ENCODE results near the gene DXO. TPM values are rescaled to one million over a fixed set of nuclear protein-coding genes. Genes with fewer than 3 reads are reported as not detected.

Gene DXO
- total and polyA plus RNA-seq, 8 donors: 8.2 to 39.7 (median 11.5) TPM

GRCh38 chr6:31949926-31950548 is 21.9 kb downstream of the DXO start:
- WGBS, 2 donors: 77% methylated on average over 7 of the region's 7 CpGs
- FAIRE-seq: no peak
- no peaks in the 10 kb centered on the region for H3K27me3 ChIP-seq
- no peak overlapping the region for H3K4me3 ChIP-seq
- no peak for DNase-seq
- intact Hi-C loops (cut with DNase I): loop anchor here in 2 of 3 donors (10.0 kb wide), 1 partner anchor 45 kb away; the partner anchor contains the start of gene ZBTB12 (in 2 of the 2)
- ATAC-seq: no peak
- H3K36me3 ChIP-seq: peaks cover 0 to 26% (median 12%) of the 10 kb centered on the region in 3 donors
- H3K27ac ChIP-seq: no peak overlapping the region
- H3K9me3 ChIP-seq: no peaks in the 10 kb centered on the region
- peaks cover 0 to 5% (median 0%) of the 10 kb centered on the region in 3 donors for H3K4me1 ChIP-seq
- no peak for TF ChIP-seq CTCF (IDR thresholded peaks at IDR 0.05)

- ATAC-seq (no peak), FAIRE-seq (no peak), DNase-seq (no peak)
- H3K4me1 ChIP-seq: peaks cover 0 to 9% (median 0%) of the 10 kb centered on the region in 3 donors
- intact Hi-C loops (cut with DNase I): no loop called here
- WGBS, 2 donors: 72 to 79% methylated on average over 6 of the region's 6 CpGs
- H3K4me3 ChIP-seq: no peak overlapping the region
- H3K36me3 ChIP-seq: peaks cover 0 to 14% (median 5%) of the 10 kb centered on the region in 3 donors
- H3K27me3 ChIP-seq: no peaks in the 10 kb centered on the region
- no peak overlapping the region for H3K27ac ChIP-seq
- no peaks in the 10 kb centered on the region for H3K9me3 ChIP-seq
- TF ChIP-seq CTCF (IDR thresholded peaks at IDR 0.05): no peak
Measured at GRCh38 chr6:31948753-31949413, 23.1 kb downstream of the DXO start.

GRCh38 chr6:31948306-31948705 is 23.6 kb downstream of the DXO start:
- intact Hi-C loops (cut with DNase I): no loop called here
- DNase-seq: no peak
- peaks cover 0 to 9% (median 0%) of the 10 kb centered on the region in 3 donors for H3K4me1 ChIP-seq
- peaks cover 0 to 8% (median 3%) of the 10 kb centered on the region in 3 donors for H3K36me3 ChIP-seq
- no peaks in the 10 kb centered on the region for H3K27me3 ChIP-seq
- H3K9me3 ChIP-seq: no peaks in the 10 kb centered on the region
- WGBS, 2 donors: 53 to 55% methylated on average over 5 of the region's 5 CpGs
- no peak for TF ChIP-seq CTCF (IDR thresholded peaks at IDR 0.05)
- H3K27ac ChIP-seq: no peak overlapping the region
- H3K4me3 ChIP-seq: no peak overlapping the region
- no peak for FAIRE-seq
- ATAC-seq: no peak

GRCh38 chr6:31947864-31948263 is 24.1 kb downstream of the DXO start:
- no peak for FAIRE-seq
- H3K36me3 ChIP-seq: peaks cover 0 to 4% (median 3%) of the 10 kb centered on the region in 3 donors
- no peak overlapping the region for H3K4me3 ChIP-seq

More at GRCh38 chr6:31947864-31948263, 24.1 kb downstream of the DXO start:
- Histone ChIP-seq H3K27me3 (no peaks in the 10 kb centered on the region), H3K4me1 (peaks cover 0 to 9% (median 0%) of the 10 kb centered on the region in 3 donors), H3K27ac (no peak overlapping the region), H3K9me3 (no peaks in the 10 kb centered on the region)
- DNase-seq: no peak
- TF ChIP-seq CTCF (IDR thresholded peaks at IDR 0.05): no peak
- ATAC-seq: no peak
- 52 to 75% methylated on average over 4 of the region's 4 CpGs for WGBS, 2 donors
- intact Hi-C loops (cut with DNase I): no loop called here
